ENCODE results near the gene VRK1.
"Not testable (repeated sequence)": the region's sequence is repeated elsewhere in the genome, so short reads cannot be mapped to it uniquely, and the experiment has no call there.

Gene VRK1

DNA sequence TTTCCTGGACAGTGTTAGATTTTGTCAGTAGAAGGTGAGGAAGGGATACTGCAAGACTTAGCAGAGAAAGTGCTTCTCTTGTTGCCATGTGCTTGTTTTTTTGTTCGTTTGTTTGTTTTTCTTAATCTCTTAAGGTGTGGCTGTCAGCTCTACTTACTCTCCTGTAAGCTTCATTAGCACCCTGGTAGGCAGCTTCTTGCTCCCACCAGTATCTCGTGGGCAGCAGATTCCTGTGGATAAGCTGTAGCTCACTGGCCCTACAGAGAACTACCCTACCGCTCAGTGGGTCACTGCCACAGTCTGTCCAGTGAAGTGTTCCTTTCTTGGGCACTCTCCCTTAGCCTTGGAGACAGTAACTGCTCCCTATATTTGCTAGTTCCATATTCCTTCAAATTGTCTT is 30.1 kb downstream of the VRK1 start:
- no peak for DNase-seq

- DNase-seq: no peak
Measured at GRCh38 chr14:96829791-96830190, 32.6 kb downstream of the VRK1 start.

GRCh38 chr14:96830946-96831345 is 33.8 kb downstream of the VRK1 start:
- DNase-seq: no peak

DNA sequence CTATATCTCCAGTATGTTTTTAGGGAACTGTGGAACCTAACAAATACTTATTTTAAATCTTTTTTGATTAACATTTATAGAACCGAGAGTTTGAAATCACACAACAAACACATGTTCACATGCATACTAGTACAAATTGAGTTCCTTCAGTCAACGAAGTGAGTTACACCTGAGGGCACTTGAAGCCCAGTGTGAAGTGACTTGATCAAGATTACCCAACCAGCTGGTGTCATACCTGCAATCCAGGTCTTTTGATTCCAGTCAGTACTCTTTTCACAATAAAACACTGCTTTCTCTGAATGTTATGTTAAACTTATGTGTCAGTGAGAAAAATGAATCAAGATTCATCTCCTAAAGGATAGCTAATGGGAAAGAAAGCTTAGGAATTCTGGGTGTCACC is 35.2 kb downstream of the VRK1 start:
- no peak for DNase-seq

GRCh38 chr14:96838449-96838848 is 41.3 kb downstream of the VRK1 start:
- no peak for DNase-seq

DNA sequence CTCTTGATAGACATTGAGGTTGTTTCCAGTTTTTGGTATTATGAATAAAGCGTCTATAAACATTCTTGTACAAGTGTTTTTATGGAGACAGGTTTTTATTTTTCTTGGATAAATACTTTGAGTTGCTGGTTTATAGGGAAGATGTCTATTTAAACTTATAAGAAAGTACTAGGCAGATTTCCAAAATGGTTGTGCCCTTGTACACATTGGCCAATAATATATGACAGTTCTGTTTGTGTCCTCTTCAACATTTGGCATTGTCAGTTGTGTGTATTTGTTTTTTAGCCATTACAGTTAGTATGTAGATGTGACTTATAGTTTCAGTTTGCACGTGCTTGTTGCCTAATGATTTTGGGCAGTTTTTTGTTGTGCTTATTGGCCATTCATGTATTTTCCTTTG is 42.1 kb downstream of the VRK1 start:
- DNase-seq: no peak

GRCh38 chr14:96843137-96843536 is 46.0 kb downstream of the VRK1 start:
- no peak for DNase-seq

GRCh38 chr14:96844857-96845570 is 47.8 kb downstream of the VRK1 start:
- no peak for DNase-seq

GRCh38 chr14:96847451-96847850 is 50.3 kb downstream of the VRK1 start:
- no peak for DNase-seq

DNA sequence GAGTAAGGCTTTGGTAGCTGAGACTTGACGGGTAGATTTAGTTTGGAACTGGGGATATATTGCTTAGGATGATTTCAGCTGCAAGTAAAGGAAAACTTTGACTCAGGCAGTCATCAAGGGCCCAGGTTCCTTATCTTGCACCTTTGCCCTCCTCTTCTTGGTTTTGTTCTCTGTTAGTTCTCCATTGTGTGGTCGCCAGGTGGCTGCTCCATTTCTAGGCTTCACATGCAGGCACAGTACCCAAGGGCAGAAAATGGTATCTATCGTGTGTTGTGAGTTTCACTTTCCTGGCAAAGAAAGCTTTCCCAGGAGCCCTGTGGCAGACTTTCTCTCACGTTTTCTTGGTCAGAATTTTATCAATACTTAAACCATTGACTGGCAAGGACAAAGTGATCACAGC is 50.8 kb downstream of the VRK1 start:
- no peak for DNase-seq

DNA sequence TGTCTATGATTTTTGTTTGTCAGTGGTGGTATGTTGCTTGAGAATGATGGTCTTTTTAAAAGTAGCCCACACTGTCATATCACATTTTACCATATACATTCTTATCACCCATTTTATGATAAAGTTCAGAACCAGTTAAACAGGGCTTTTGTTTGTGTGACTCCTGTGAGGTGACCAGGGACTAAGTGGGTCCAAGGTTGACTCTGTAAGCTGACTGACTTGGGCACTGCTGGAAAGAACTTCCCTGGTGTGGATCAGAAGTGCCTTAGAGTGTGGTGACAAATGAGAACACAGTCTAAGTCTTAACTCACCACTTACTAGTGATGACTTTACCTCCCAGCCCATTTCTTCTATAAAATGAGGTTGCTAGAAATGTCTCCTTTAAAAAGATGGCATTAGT is 52.6 kb downstream of the VRK1 start:
- DNase-seq: no peak

DNA sequence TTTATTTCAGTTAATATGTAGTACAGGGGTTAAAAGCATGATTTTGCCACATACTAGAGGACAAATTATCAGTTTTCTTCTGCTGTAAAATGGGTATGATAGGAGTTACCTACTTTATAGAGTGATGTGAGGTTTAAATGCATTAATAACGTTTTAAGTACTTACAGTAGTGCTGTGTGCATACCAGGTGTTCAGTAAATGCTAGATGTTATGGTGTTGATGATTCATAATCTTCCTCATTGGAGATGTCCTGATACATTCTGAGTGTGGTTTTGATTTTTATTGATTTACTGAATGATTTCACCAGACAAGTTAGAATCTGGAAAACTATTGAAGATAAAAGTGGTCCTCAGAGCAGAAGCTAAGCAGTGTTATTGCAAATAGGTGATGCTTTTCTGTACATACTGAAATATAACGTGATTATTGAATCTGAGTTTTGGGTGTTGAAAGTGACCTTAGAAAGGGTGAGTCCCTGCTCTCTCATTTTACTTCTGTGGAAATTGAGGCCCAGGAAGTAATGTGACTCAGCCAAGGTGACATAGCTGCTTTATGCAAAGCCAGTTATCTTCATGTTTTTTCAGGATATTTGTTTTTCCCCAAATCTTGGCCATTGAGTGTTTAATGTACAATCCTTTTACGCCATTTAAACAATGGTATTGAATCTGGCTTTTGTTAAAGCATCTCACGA is 54.7 kb downstream of the VRK1 start:
- DNase-seq: no peak

DNA sequence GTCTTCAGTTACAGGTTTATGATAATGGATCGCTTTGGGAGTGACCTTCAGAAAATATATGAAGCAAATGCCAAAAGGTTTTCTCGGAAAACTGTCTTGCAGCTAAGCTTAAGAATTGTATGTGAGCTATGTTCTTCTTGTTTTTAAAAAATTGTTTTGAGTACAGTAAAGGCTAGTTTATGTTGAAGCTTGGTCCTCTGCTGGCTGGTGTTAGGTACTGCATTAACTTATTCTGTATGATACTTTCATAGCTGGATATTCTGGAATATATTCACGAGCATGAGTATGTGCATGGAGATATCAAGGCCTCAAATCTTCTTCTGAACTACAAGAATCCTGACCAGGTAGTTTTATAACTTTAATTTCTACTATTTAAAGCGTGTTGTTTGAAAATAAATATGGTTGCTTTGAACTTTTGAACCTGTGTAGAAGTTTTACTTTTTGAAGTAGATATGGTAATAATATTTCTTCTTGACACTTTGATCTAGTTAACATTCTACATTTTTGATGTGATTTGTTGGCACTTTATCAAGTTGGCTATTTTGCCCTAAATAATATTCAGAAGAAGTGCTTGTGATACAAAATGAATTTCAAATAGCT is 55.7 kb downstream of the VRK1 start:
- no peak for DNase-seq

DNA sequence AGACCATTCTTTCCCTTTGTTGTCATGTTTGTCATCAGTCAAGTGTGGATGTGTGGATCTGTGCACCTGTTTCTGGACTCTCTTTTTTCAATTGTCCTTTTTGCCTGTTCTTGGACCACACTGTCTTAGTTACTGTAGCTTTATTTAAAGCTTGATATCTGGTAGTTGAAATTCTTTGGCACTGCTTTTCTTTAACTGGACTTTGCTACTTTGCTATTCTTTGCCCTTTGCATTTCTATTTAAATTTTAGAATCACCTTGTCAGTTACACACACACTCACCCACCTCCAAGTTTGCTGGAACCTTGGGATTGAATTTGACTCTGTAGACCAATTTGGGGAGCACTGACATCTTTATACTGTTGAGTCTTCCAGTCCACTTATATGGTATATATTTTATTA is 61.5 kb downstream of the VRK1 start:
- no peak for DNase-seq

DNA sequence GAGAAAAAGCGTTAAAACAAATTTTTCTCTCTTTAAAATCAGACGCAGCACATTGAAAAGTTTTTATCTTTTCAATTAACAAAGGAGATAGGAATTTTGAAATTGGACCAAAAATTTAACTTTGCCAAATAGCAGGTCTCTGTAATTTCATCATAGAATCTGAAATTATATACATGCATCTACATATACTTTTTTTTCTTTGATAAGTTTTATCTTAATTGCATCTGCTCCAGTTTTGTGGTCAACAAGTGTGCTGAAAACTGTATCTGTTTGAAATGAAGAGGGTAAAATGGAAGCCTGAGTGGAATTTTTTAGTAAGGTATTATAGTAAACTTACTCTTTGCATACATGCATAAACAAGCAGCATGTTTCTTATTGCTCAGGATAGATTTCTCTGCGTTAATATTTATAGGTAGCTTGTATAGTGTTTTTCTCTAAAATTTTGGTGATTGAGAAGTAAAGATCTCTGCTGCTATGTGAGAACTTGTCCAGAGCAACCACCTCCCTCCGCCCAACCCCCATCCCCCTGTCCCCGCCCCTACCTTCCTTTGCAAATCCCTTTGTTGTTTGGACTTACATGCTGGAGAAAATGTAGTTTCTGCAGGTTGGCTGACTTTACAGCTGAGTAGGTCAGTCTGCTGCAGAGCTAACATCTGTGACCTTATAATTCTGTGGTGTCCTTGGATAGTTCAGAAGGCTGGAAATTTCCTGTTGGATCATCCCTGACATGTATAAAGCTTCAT is 64.6 kb downstream of the VRK1 start:
- DNase-seq: no peak

DNA sequence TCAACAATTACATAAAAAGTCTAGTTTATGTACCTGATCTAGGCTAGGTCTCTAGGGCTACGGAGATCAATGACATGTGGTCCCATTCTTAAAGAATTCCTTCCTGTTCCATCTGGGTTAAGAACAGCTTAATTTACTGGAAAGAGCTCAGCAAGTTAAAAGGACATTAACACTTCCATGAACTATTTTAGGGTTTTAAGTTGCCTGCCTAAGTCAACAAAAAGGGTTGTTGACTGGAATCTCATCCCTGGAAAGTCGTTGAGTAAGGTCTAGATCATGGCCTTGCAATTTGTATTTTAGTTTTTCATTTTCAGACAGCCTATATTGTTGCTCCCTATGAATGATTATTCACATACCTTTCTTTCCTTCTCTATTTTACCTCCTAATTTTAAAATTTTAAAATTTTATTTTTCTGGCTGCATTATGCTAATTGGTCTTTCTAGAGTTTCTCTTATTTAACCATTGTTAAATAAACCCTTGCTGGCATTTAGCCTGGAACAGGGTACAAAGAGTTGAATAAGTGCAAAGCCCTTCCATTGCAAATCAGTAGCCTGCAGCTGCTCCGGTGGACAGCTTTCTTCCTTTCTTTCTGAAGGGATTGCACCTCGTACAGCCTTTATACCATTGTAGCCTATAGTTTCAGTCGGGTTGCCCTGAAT is 66.3 kb downstream of the VRK1 start:
- no peak for DNase-seq

- no peak for DNase-seq
Measured at GRCh38 chr14:96863986-96864330, 66.8 kb downstream of the VRK1 start.

DNA sequence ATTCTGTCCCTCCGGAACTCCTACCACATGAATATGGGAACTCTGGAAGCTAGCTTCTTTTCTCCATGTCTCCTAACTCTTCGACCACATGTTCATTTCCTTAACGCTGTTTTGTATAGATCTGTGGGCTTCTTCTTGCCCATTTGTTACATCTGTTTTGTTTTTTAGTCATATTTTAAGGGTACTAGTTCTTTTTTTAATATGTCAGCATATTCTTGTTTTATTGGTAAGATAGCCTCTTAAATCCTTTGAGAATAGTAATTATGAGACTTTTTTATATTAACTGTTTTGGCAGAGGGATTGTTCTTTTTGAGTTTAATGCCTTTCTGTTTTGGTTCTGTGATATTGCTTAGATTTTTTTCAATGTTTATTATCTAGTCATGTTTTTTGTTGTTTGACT is 70.5 kb downstream of the VRK1 start:
- DNase-seq: no peak

DNA sequence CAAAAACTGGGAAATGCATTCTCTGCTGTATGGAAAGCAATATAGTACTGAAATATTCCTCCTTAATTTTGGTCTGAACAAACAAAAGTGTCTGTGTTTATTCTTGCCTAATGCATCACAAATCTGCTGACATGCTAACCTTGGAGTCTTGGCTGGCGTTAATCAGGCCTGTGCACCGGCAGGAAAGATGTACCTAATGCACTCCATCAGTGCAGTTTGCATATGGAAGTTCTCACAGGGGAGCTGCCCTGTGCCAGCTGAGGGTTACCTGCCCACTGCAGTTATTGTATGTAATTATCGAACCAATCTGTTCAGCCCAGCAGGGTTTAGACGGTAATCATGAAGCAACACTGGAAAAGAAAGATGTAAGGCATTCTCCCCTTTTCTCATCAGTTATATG is 76.9 kb downstream of the VRK1 start:
- DNase-seq: no peak

DNA sequence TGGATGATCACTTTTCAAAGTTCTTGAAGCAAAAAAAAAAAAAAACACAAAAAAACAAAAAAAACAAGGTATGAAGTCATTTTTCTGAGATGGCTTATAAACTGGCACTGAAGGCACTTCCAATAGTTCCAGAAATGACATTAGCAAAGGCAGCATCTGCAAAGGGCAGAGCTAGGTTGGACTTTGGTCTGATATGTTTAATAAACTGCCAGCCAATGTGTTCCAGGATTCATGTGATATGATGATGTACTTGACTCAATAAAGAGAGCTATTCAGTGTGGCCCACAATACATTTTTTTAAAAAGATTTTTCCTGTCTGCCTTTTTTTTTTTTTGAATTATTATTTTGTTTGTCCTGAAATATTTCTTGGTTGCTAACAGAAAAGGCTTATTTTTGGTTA is 79.6 kb downstream of the VRK1 start:
- DNase-seq: no peak

DNA sequence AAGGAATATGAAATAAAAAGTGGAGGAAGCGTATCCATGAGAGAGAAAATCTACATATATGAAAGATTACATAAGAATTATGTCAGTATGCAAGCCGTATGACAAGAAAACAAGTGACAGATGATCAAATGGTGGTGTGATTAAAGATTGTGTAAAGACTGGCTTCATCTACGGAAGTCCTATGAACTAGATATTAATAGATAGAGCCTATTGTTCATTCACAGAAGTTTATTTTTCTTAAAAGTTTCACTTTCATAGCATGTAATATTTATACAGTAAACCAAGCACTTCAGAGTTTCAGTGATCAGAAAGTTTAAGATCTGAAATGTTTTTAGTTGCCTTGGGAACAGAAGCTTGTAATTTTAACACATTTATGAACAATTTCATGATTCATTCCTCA is 84.5 kb downstream of the VRK1 start:
- DNase-seq: no peak

GRCh38 chr14:96883974-96884373 is 86.8 kb downstream of the VRK1 start:
- DNase-seq: not testable (repeated sequence)

GRCh38 chr14:96888158-96888557 is 91.0 kb downstream of the VRK1 start:
- no peak for DNase-seq
